Measurements from ENCODE around the gene SH3RF3.

DNA sequence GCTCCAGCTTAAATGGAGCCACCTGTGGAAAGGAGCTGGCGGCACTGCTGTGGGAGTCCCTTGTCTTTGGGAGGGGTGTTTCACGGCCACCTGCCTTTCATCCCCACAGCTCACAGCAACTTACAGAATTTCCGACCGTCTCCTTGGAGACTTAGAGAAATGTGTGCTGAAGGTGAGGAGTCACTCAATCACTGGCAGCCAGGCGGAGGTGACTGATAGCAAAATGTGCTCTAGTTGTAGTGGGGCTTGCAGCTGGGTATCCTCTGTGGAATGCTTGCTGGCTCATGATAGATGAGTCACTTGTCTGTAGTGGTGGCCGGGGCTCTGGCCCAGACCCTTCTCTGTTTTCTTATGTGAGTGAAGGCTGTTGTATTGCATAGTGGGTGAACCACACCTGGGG is 110.7 kb downstream of the SH3RF3 start:
- TF ChIP-seq, protein P1, sequence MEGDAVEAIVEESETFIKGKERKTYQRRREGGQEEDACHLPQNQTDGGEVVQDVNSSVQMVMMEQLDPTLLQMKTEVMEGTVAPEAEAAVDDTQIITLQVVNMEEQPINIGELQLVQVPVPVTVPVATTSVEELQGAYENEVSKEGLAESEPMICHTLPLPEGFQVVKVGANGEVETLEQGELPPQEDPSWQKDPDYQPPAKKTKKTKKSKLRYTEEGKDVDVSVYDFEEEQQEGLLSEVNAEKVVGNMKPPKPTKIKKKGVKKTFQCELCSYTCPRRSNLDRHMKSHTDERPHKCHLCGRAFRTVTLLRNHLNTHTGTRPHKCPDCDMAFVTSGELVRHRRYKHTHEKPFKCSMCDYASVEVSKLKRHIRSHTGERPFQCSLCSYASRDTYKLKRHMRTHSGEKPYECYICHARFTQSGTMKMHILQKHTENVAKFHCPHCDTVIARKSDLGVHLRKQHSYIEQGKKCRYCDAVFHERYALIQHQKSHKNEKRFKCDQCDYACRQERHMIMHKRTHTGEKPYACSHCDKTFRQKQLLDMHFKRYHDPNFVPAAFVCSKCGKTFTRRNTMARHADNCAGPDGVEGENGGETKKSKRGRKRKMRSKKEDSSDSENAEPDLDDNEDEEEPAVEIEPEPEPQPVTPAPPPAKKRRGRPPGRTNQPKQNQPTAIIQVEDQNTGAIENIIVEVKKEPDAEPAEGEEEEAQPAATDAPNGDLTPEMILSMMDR (IDR thresholded peaks at IDR 0.05), result no peak
- TF ChIP-seq POLR2A (IDR thresholded peaks at IDR 0.05), result no peak
